ENCODE measurements around the gene COL6A2. TPM values are rescaled to one million over a fixed set of nuclear protein-coding genes. Genes with fewer than 3 reads are reported as not detected.
"Not testable (repeated sequence)": the region's sequence is repeated elsewhere in the genome, so short reads cannot be mapped to it uniquely, and the experiment has no call there.

COL6A2 gene
- total RNA-seq, 1 donor from 2014 or later: 114 TPM

DNA sequence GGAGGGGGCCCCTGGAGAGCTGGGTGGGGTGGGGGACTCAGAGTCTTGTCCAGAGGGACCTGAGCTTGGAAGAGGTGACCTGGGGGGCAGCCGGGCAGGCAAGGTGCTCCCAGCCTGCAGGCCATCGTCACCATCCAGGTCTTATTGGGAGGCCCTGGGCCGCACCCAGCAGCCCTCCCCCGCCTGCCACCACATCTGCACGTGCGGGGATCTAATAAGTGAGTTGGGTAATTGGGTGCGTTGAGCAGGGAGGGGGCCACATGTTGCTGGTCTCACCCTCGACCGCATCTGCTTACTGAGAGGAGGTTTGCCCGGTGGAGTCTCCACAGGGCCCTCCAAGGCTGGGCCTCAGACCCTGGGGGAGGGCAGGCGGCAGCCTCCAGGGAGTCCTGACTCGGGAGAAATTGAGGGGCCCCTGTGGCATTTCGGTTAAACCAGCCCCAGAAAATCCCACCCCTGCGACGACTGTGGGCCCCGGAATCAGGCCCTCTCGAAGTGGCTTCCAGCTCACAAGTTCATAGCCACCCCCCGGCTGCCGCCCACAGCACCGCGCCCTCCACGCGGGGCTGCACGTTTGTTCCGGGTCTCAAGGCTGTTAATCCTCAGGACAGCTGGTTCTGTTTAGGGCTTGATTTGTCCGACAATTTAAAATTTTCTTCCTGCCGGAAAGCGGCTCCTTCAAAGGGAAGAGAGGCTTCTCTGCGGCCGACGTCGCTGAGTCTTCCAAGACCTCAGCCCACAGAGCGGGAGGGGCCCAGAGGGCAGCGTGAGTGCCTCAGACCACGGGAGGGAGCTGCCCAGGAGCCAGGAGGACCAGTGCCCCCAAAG, 14.7 kb upstream of the COL6A2 start:
- Mint-ChIP-seq H3K4me1 (ENCODE audit: unreplicated experiment) (no peaks in the 10 kb centered on the region), H3K4me3 (no peak overlapping the region), H3K27ac (no peak overlapping the region), H3K9me3 (no peaks in the 10 kb centered on the region), H3K27me3 (peaks cover 5% of the 10 kb centered on the region), H3K36me3 (no peaks in the 10 kb centered on the region)
- DNase-seq (ENCODE audit: extremely low spot score, unreplicated experiment): no peak
- TF ChIP-seq, protein P1, sequence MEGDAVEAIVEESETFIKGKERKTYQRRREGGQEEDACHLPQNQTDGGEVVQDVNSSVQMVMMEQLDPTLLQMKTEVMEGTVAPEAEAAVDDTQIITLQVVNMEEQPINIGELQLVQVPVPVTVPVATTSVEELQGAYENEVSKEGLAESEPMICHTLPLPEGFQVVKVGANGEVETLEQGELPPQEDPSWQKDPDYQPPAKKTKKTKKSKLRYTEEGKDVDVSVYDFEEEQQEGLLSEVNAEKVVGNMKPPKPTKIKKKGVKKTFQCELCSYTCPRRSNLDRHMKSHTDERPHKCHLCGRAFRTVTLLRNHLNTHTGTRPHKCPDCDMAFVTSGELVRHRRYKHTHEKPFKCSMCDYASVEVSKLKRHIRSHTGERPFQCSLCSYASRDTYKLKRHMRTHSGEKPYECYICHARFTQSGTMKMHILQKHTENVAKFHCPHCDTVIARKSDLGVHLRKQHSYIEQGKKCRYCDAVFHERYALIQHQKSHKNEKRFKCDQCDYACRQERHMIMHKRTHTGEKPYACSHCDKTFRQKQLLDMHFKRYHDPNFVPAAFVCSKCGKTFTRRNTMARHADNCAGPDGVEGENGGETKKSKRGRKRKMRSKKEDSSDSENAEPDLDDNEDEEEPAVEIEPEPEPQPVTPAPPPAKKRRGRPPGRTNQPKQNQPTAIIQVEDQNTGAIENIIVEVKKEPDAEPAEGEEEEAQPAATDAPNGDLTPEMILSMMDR (conservative IDR thresholded peaks at IDR 0.05): no peak

DNA sequence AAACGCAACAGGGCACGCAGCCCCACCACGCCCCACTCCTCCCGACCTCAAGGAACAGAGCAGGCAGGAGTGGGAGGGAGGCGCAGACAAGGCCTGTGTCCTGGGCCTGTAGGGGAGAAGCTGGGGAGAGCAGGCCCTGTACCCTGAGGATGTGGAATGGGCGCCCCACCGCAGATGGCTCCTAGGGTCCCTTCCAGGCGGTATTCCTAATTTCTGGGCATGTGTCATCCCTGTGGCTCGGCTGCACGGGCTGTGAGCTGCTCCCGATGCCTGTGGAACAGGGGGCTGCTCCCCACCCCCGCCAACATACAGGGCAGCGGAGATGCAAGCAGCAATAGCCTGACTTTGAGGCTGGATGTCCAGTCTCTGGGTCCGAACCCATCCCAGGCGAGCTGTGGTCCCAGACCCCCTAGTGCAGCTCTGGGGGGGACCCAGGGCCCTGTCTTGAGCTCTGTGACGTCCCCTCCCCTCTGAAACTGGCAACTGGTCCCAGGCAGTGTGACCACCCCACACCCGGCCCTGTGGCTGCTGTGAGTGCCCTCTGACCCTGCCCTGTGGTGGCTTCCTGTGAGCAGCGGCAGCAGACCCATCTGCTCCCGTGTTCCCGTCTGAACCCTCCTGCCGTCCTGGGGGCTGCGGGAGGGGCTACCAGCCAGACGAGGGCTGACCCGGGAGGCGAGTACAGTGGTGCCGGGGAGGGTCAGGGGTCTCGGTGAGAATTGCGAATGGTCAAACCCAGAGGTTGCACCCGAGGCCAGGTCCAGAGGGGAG, 13.9 kb upstream of the COL6A2 start:
- no peak for DNase-seq (ENCODE audit: extremely low spot score, unreplicated experiment)
- Mint-ChIP-seq H3K36me3 (no peaks in the 10 kb centered on the region), H3K4me3 (no peak overlapping the region), H3K9me3 (peaks cover 3% of the 10 kb centered on the region), H3K27ac (no peak overlapping the region), H3K4me1 (ENCODE audit: unreplicated experiment) (no peaks in the 10 kb centered on the region), H3K27me3 (peaks cover 5% of the 10 kb centered on the region)
- TF ChIP-seq, protein P1 (conservative IDR thresholded peaks at IDR 0.05): no peak

DNA sequence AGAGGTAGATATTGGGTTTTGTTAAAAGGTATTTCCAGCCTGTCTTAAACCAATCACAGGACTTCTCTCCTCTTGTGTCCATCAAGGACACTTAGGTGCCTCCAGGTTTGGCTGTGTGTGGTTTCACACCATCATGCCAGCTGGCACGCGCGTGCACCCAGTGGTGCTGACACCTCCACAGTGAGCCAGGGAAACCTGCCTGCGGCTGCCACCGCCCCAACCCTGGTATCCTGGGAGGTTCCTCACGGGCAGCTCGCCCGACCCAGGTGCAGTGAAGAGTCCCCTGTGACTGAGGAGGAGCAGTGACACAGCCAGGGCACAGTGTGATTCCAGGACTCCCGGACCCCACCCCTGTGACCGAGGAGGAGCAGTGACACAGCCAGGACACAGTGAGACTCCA, 13.2 kb upstream of the COL6A2 start:
- DNase-seq (ENCODE audit: extremely low spot score, unreplicated experiment): no peak
- H3K9me3 Mint-ChIP-seq: peaks cover 3% of the 10 kb centered on the region
- no peaks in the 10 kb centered on the region for H3K4me1 Mint-ChIP-seq (ENCODE audit: unreplicated experiment)
- TF ChIP-seq, protein P1 (conservative IDR thresholded peaks at IDR 0.05): no peak
- no peak overlapping the region for H3K27ac Mint-ChIP-seq
- H3K36me3 Mint-ChIP-seq: no peaks in the 10 kb centered on the region
- H3K27me3 Mint-ChIP-seq: peaks cover 5% of the 10 kb centered on the region
- H3K4me3 Mint-ChIP-seq: no peak overlapping the region

DNA sequence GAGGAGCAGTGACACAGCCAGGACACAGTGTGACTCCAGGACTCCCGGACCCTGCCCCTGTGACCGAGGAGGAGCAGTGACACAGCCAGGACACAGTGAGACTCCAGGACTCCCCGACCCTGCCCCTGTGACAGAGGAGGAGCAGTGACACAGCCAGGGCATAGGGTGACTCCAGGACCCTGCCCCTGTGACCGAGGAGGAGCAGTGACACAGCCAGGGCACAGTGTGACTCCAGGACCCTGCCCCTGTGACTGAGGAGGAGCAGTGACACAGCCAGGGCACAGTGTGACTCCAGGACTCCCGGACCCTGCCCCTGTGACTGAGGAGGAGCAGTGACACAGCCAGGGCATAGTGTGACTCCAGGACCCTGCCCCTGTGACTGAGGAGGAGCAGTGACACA, 12.7 kb upstream of the COL6A2 start:
- not testable (repeated sequence) for H3K27me3 Mint-ChIP-seq; H3K27ac Mint-ChIP-seq; H3K4me3 Mint-ChIP-seq; DNase-seq (ENCODE audit: extremely low spot score, unreplicated experiment); H3K4me1 Mint-ChIP-seq (ENCODE audit: unreplicated experiment); H3K9me3 Mint-ChIP-seq; H3K36me3 Mint-ChIP-seq

DNA sequence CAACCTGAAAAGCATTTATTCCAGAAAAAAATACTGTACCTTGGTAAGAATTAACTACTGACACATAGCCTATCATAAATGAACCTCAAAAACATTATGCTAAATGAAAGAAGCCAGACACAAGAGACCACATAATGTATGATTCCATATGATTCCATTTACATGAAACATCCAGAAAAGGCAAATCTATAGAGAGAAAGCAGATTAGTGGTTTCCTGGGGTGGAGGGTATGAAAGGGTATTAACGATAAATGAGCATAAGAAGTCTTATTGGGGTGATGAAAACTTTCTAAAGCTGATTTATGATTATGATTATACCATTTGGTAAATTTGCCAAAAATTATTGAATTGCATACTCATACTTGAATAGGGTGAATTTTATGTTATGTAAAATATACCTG, 10.3 kb upstream of the COL6A2 start:
- TF ChIP-seq, protein P1 (conservative IDR thresholded peaks at IDR 0.05): no peak
- H3K9me3 Mint-ChIP-seq: peaks cover 9% of the 10 kb centered on the region
- DNase-seq (ENCODE audit: extremely low spot score, unreplicated experiment): no peak
- no peaks in the 10 kb centered on the region for H3K36me3 Mint-ChIP-seq
- no peaks in the 10 kb centered on the region for H3K4me1 Mint-ChIP-seq (ENCODE audit: unreplicated experiment)
- H3K27ac Mint-ChIP-seq: no peak overlapping the region
- H3K4me3 Mint-ChIP-seq: no peak overlapping the region
- peaks cover 5% of the 10 kb centered on the region for H3K27me3 Mint-ChIP-seq

DNA sequence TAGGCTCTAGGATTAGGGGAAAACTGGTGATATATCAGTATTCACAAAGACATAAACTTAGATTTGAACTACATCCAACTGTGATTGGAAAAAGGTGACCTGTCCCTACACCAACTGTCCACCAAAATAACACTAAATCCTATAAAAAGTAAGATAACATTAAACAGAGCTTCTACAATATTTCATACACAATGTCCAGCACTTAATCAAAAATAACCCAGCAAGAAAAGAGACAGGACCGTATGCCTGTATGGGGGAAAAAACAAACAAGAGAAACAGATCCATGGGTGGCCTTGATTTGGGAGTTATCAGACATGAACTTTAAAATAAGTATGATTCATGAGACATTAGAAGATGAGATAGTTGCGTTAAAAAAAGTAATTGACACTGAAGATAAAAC, 9.7 kb upstream of the COL6A2 start:
- H3K27ac Mint-ChIP-seq: no peak overlapping the region
- H3K4me3 Mint-ChIP-seq: no peak overlapping the region
- H3K4me1 Mint-ChIP-seq (ENCODE audit: unreplicated experiment): no peaks in the 10 kb centered on the region
- H3K27me3 Mint-ChIP-seq: peaks cover 5% of the 10 kb centered on the region
- H3K9me3 Mint-ChIP-seq: peaks cover 9% of the 10 kb centered on the region
- H3K36me3 Mint-ChIP-seq: no peaks in the 10 kb centered on the region
- no peak for DNase-seq (ENCODE audit: extremely low spot score, unreplicated experiment)
- TF ChIP-seq, protein P1 (conservative IDR thresholded peaks at IDR 0.05): no peak
